Measurements from ENCODE around the gene HNRNPAB. TPM values are rescaled to one million over a fixed set of nuclear protein-coding genes. Genes with fewer than 3 reads are reported as not detected.

The HNRNPAB gene
- total and polyA plus RNA-seq, 9 of the 15 experiments (the other 6 are each of a cell fraction or from before 2014, with no cell fraction given), result 34.6 to 425 (median 236) TPM

DNA sequence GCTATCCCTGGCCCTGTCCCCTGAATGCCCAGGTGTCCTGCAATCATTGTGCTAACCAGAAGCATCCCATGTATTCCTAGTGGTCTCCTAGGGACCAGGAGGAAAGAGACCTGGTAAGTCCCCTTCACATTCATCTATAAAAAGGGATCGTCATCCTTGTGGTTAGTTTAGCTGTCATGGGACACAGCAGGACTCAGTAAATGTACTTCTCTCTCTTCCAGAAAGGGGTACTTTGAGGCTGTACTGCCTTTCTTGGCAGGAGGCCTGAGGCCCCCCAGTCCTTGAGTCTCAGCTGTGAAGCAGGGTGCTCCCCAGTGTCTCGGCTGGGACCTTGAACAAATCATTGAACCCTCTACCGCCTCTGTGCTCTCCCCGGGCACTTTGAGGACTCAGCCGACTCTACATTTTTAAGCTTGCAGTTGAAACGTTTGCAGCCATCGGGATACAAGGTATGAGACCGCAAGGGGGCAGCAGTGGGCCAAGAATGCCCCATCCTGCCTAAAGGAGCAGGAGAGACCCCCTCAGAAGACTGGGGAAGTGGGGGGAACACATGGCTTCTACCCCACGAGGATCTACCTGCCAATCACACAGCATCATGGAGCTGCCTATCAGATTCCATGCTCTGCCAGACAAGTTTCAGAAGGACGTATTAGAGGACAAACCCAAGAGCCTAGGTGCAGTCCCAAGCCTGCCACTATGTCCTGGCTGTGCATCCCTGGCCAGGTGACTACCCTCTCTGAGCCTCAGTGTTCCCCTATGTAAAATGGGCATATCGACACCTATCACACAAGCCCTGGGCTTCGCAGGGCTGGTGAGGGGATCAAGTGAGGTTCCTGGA lies 30.6 kb downstream of the HNRNPAB start:
- Histone ChIP-seq H3K79me2 (ENCODE audit: control insufficient read depth, insufficient read depth, low read length) (peaks cover 25% of the 10 kb centered on the region), H3K4me2 (ENCODE audit: insufficient read depth, low read length) (peak overlapping the region; percentile 43; the same call in 1 of the 2 replicates), H3K36me3 (ENCODE audit: control insufficient read depth, insufficient read depth, low read length) (peaks cover 13% of the 10 kb centered on the region), H3K4me1 (replicated peaks in 1 of 2; ENCODE audit: control insufficient read depth in 2 of 2, insufficient read depth in 2 of 2, low read length in 2 of 2) (peaks cover 35 to 41% of the 10 kb centered on the region in 2 experiments), H4K20me1 (replicated peaks; ENCODE audit: control insufficient read depth, insufficient read depth, low read length) (no peaks in the 10 kb centered on the region), H3K4me3 (no peak overlapping the region), H3K27me3 (ENCODE audit: control insufficient read depth in 2 of 2, insufficient read depth in 2 of 2, low read length in 2 of 2) (no peaks in the 10 kb centered on the region), H3K9ac (ENCODE audit: insufficient read depth in 1 of 2, low read depth in 2 of 2, low read length in 2 of 2) (no peak overlapping the region; a peak in 1 of 4 replicates), H3K9me1 (ENCODE audit: control insufficient read depth, insufficient read depth, low read length) (no peaks in the 10 kb centered on the region), H3K27ac (ENCODE audit: extremely low read depth, low read depth, low read length) (0 out of 3 replicates have a peak overlapping the region, but pooled peaks have one; percentile 5), H3K9me3 (replicated peaks; ENCODE audit: control insufficient read depth, insufficient read depth, low read depth, low read length) (no peaks in the 10 kb centered on the region), H2AFZ (ENCODE audit: low read depth, low read length) (peak overlapping the region; percentile 92)
- intact Hi-C loops (cut with micrococcal nuclease), result loop anchor here (5.0 kb wide), 2 partner anchors 317 to 602 kb away; no protein-coding TSS in a partner anchor
- ATAC-seq, result peak; percentile 50
- no TSS peak for BruUV-seq (replicated peaks)
- DNase-seq (ENCODE audit: extremely low read depth in 1 of 4, low spot score in 3 of 4), result peak; percentile 70 to 82 (median 78)
- FAIRE-seq, result peak; percentile 85
- in situ Hi-C loops (cut with MboI), result no loop called here
- ChIA-PET CTCF (ENCODE audit: low intra/inter-chr PET ratio) (interaction anchor here (1.3 kb wide), 1 partner anchor 604 kb away, joined by 4 read pairs; no protein-coding TSS in a partner anchor), POLR2A (interaction anchor here (0.5 to 1.2 kb wide), 8 partner anchors 10 to 625 kb away, joined by 3 to 8 read pairs (median 4); partner anchors contain the start of genes HNRNPAB and ZNF354B)
- WGBS (ENCODE audit: insufficient coverage, low coverage, missing lambda C conversion rate), result 17% methylated on average over 12 of the region's 12 CpGs
- TF ChIP-seq PHTF2 (CRISPR knock-in tag; IDR thresholded peaks at IDR 0.05) (no peak), CBX3 (IDR thresholded peaks at IDR 0.05; ENCODE audit: borderline replicate concordance in 1 of 2, low read length in 2 of 2) (peak in 1 of 2 experiments; percentile 43; a peak in 1 of 3 replicates), SMARCE1 (IDR thresholded peaks at IDR 0.05) (no peak), MTA3 (IDR thresholded peaks at IDR 0.05; ENCODE audit: borderline replicate concordance) (peak; percentile 36; the same call in 1 of the 2 replicates), SUPT5H (IDR thresholded peaks at IDR 0.05) (no peak), DDX20 (tag; IDR thresholded peaks at IDR 0.05; ENCODE audit: low read depth) (no peak), ZNF263 (CRISPR knock-in tag; IDR thresholded peaks at IDR 0.05; ENCODE audit: borderline replicate concordance) (no peak), HDAC1 (IDR thresholded peaks at IDR 0.05) (peak in 1 of 2 experiments; percentile 28; a peak in 1 of 4 replicates), CREM (IDR thresholded peaks at IDR 0.05; ENCODE audit: low read depth) (peak; percentile 41; the same call in 1 of the 2 replicates), SNRNP70 (optimal IDR thresholded peaks at IDR 0.05; ENCODE audit: low read depth, low read length) (no peak), ZFP36 (IDR thresholded peaks at IDR 0.05; ENCODE audit: low read depth, low read length, partially characterized antibody) (peak; percentile 89)
- TF ChIP-seq, protein P1, sequence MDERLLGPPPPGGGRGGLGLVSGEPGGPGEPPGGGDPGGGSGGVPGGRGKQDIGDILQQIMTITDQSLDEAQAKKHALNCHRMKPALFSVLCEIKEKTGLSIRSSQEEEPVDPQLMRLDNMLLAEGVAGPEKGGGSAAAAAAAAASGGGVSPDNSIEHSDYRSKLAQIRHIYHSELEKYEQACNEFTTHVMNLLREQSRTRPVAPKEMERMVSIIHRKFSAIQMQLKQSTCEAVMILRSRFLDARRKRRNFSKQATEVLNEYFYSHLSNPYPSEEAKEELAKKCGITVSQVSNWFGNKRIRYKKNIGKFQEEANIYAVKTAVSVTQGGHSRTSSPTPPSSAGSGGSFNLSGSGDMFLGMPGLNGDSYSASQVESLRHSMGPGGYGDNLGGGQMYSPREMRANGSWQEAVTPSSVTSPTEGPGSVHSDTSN (CRISPR knock-in tag; IDR thresholded peaks at IDR 0.05; ENCODE audit: low read depth), result no peak
- TF ChIP-seq, protein P1 (tag; conservative IDR thresholded peaks at IDR 0.05; ENCODE audit: low read depth), result 0 out of 2 replicates have a peak, but pooled peaks have one; percentile 15
- TF ChIP-seq, protein P2, sequence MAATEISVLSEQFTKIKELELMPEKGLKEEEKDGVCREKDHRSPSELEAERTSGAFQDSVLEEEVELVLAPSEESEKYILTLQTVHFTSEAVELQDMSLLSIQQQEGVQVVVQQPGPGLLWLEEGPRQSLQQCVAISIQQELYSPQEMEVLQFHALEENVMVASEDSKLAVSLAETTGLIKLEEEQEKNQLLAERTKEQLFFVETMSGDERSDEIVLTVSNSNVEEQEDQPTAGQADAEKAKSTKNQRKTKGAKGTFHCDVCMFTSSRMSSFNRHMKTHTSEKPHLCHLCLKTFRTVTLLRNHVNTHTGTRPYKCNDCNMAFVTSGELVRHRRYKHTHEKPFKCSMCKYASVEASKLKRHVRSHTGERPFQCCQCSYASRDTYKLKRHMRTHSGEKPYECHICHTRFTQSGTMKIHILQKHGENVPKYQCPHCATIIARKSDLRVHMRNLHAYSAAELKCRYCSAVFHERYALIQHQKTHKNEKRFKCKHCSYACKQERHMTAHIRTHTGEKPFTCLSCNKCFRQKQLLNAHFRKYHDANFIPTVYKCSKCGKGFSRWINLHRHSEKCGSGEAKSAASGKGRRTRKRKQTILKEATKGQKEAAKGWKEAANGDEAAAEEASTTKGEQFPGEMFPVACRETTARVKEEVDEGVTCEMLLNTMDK (IDR thresholded peaks at IDR 0.05; ENCODE audit: borderline replicate concordance, insufficient read depth, low read depth, low read length, poor library complexity, severe bottlenecking), result peak; percentile 34
- TF ChIP-seq, protein P3, sequence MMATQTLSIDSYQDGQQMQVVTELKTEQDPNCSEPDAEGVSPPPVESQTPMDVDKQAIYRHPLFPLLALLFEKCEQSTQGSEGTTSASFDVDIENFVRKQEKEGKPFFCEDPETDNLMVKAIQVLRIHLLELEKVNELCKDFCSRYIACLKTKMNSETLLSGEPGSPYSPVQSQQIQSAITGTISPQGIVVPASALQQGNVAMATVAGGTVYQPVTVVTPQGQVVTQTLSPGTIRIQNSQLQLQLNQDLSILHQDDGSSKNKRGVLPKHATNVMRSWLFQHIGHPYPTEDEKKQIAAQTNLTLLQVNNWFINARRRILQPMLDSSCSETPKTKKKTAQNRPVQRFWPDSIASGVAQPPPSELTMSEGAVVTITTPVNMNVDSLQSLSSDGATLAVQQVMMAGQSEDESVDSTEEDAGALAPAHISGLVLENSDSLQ (IDR thresholded peaks at IDR 0.05), result peak; percentile 46

Data from K562 (cell line).